Body of pancreas (tissue), 4 donors: ENCODE measurements around the gene TMPRSS13.

Source experiments
- POLR2A ChIP-seq, 3 donors: fragments of 450-650 bp; IDR thresholded peaks; one replicate each; pipeline ENCODE4 v1.6.1; 2016; ENCODE audit warnings: antibody characterized with exemption in 3 of 3, mild to moderate bottlenecking in 2 of 3
- TF ChIP-seq, protein P1 (sequence below), 7 experiments: fragments of 450-650 bp in 4 of 7; fragments of 200-600 bp in 3 of 7; sonication (generic) in 3 of 7; IDR thresholded peaks; one replicate each; pipeline ENCODE4 v1.5.1; 2016 to 2019; ENCODE audit warnings: antibody characterized with exemption in 7 of 7

DNA sequence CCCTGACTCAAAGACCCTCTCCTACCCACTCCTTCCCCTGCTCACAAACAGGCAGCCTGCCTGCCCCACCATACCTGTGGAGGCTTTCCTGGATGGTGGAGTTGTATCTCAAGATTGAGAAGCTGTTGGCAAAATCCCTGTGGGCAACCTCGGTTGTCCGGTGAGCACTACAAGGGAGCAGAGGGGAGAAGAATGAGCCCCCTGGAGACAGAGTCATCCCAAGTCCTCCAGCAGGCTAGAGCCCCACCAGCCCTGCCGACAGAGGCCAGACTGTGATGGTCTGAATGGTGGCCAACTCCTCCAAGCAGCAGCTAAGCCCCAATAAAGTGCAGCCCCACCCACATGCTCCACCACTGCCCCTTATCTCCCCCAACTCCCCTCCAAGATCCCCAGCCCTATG, 17.5 kb downstream of the TMPRSS13 start:
- TF ChIP-seq POLR2A (IDR thresholded peaks at IDR 0.05): no peak
- TF ChIP-seq, protein P1, sequence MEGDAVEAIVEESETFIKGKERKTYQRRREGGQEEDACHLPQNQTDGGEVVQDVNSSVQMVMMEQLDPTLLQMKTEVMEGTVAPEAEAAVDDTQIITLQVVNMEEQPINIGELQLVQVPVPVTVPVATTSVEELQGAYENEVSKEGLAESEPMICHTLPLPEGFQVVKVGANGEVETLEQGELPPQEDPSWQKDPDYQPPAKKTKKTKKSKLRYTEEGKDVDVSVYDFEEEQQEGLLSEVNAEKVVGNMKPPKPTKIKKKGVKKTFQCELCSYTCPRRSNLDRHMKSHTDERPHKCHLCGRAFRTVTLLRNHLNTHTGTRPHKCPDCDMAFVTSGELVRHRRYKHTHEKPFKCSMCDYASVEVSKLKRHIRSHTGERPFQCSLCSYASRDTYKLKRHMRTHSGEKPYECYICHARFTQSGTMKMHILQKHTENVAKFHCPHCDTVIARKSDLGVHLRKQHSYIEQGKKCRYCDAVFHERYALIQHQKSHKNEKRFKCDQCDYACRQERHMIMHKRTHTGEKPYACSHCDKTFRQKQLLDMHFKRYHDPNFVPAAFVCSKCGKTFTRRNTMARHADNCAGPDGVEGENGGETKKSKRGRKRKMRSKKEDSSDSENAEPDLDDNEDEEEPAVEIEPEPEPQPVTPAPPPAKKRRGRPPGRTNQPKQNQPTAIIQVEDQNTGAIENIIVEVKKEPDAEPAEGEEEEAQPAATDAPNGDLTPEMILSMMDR (IDR thresholded peaks at IDR 0.05): no peak
